HG03575 (cell line): Measurements from ENCODE around the gene APLP2.

ENCODE experiments used
- ATAC-seq: cut with Tn5 transposase; IDR thresholded peaks from one replicate; pipeline ENCODE4 v1.9.1; 2021; ENCODE audit not compliant: unreplicated experiment, insufficient number of reproducible peaks, low FRiP score; ENCODE audit errors: extremely low read depth

APLP2 gene

DNA sequence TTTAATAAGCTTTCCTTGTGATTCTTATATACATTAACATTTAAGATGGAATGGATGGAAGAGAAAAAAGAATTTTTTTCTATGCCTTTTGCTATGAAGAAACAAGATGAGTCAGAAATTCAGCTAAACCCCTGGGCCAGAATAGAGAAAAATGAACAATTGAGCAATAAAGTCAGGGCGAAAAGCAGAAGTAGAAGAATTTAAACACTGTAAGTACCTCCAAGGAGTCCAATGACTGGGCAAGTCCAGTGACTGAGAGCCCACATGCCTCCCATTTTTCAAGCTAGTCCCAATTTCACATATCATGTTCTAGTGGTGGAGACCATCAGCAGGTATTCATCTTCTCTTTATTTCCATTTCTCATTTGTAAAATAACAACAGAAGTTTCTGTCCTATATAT is 18.6 kb upstream of the APLP2 start:
- no peak for ATAC-seq

DNA sequence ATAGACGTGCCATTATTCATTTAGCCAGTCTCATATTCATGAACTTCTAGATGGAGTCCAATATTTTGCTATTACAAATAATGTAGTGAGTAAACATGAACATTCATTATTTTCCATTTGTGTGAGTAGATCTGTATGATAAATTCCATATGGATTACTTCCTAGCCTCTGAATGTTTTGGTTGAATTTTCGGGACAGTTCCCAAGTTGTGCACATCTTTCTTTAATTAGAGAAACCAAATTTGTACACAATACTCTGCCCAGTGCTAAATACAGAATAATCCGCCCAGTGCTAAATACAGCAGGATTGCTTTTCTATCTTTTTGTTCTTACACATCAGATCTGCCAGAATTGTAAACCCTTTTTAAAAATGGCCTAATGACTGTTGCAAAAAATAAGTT is 17.1 kb upstream of the APLP2 start:
- ATAC-seq, result no peak

DNA sequence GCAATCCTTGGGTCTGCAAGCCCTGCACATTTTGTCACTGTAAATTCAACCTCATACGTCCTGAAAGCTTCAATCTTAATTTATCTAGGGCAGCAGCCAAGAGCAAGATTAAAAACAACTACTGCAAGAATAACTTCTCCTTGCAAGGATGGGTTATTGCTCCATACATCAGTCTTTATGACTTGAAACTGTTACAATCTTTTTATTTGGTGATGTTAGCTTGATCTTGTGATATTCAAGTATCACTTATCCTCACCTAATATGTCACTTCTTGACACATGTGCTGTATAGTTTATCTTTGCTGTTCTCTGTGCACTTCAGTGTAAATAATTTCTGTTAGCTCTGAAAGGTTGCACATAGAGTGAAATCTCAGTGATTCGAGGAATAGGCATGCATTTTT is 14.7 kb upstream of the APLP2 start:
- no peak for ATAC-seq

DNA sequence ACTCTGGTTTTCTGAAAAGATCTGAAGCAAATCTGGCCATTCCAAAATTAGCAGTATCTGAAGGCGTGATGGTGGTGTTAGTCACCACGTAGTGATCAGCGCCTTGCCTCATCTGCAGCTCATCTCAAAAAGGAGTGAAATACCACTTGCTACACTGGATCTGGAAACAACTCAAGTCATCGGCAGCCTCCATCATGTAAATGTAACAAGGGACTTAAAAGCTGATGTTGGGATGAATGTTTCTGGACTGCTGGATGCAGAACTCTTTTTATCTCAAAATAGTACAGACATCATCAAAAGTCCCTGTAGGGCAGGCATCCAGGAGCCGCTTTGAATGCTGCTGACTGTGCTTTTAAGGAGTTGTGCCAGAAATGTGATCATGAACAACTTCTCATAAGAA is 14.1 kb upstream of the APLP2 start:
- ATAC-seq, result no peak

DNA sequence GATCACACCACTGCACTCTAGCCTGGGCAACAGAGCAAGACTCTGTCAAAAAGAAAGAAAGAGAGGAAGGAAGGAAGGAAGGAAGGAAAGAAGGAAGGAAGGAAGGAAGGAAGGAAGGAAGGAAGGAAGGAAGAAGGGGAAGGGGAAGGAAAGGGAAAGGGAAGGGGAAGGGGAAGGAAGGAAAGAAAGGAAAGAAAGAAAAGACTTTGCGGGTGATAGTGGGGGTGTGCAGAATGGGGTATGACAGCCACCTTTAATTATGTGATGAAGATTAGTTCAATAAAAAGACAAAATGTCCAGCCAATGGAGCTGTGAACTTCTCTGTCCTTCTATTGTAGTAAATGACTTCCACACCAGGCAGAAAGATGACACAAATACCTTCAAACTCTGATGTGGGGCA is 8.7 kb upstream of the APLP2 start:
- no peak for ATAC-seq

DNA sequence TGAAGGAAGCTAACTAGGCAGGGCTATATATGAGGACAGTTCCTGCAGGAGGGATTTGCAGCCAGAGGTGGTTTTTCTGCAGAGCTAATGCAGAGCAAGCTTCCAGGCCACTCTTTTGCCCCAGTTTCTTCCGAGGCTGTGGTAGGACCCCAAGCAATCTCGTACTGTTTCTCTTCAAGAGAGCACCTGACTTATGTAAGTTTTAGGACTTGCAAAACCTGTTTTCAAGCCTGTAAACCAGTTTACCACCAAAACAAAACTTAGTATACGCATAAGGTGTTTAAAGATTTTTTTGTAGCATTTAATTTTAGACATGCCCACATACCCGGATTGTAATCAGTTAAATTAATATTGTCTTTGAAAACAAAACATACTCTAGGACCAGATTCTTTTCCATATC is 7.7 kb upstream of the APLP2 start:
- no peak for ATAC-seq

DNA sequence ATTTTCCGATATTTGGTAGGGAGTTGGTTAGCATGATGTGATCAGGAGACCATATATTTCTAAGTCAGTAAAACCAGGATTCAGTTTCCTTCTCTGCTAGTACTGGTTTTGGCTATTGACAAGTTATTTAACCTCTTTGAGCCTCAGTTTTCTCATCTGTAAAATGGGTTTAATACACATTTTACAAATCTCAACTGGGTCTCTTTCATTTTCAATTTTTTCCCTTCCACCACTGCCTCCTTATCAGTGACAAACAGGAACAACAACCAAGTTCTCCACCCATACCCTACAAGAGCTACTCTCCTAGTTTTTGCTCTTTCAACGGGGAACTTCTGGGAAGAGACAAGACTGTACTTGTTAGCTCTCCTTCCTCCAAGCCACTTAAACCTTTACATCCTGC is 6.2 kb upstream of the APLP2 start:
- no peak for ATAC-seq

DNA sequence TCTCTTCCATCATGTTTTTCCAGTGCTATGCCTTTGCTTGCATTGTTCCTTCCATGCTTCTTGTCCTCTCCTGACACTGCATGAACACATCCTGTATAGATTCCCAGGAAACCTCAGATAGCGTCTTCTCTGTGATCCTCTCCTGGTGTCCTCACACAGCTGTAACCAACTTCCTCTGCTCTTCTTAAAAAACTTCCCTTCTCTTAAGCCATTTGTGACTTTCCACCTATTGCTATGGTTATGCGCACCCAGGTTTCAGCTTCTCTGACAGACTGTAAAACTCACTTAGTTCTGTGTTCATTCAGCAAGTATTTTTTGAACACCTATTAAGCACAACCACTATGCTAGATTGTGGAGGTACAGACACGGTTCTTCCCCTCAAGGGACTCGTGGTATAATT is 5.1 kb upstream of the APLP2 start:
- no peak for ATAC-seq

DNA sequence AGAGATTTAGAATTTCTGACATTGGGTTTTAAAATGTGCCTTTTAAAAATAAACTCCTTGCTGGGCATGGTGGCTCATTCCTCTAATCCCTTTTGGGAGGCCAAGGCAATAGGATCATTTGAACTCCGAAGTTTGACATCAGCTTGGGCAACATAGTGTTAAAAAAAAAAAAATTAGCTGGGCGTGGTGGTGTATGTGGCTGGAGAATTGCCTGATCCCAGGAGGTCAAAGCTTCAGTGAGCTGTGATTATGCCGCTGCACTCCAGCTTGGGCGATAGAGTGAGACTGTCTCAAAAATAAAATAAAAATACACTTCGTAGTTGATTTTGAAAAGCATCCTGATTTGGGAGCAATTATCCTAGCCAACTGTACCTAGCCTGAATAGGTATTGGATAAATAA is 3.4 kb upstream of the APLP2 start:
- no peak for ATAC-seq

DNA sequence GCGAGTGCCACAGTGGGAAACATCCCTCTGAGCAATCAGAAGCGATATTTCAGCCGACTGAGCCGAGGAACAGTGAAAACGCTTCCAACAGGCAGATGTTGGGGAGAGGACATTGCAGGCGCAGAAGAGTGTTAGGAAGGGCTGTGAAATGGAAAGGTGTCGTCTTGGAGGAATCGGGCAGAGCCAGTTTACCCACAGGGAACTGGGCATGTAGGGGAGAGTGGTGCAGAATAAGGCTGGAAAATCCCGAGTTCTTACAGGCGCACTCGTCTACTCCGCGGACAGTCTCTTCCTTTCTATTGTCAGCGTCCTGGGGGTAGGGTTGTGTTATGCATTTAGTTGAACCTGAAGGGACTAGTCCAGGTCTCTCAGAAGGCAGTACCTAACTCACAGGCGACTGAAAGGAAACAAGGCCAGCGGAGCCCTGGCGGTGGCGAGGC is 1.1 kb upstream of the APLP2 start:
- ATAC-seq, result no peak

DNA sequence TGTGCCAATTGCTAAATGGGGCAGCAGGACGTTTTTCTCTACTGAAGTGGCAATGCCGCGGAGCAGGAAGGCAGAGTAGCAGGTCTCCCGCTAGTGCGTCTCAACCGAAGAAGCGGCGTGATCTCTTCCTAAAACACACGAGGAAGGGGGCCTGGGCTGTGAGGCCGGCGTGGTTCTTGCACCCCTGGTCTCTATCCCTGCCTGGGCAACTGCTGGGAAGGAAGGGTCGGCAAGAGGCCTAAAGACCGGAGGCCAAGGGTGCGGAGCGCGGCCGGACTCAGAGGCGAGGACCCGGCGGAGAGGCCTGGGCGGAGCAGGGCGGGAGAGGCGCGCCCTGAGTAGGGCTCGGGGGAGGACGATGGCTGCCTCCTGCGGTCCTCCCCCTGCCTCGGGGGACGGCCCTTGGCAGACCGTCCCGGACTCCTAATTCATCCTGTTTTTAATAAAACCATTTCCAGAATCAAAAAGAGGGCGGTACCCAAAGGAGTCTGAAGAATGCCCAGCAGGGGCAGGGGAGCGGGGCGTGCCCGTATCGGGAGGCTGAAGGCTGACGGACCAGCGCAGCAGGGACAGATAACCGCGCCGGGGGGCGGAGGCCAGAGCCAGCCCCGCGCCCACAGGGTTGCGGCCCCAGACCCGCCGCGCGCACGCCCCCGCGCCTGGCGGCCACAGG is 572 bp upstream of the APLP2 start:
- peak; percentile 4 for ATAC-seq

DNA sequence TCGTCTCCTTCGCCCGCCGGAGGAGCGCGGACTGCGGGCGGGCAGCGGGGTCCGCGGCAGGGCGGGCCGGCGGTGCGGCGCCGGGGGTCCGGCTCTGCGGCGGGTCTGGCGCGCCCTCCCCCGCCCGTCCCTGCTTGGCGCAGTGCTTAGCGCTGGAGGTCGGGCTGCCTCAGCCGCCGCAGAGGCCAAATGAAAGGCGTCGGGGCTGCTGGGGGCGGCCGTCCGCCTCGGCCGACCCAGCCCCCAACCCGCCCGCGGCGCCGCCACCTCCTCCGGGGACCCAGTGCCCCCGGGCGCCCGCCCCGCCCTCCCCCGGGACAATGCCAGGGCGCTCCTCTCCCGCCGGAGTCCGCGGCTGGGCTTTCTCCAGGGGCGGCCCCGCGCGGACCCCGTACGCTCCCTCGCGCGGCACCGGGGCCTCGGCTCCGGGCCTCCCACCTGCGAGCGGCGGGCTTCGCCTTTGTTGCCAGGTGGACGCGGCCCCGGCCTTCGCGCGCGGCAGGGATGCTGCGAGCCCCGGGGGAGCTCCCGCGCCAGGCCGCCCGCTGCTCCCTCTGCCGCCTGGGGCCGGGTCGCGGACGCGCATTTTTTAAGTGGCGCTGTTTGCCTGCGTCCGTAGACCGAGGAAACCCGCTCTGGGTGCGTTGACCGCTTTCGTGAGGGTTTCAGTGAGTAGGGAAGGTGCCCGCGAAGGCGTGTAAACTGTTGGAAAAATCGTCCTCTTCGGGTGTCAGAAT is 583 bp downstream of the APLP2 start:
- ATAC-seq, result peak; percentile 7

DNA sequence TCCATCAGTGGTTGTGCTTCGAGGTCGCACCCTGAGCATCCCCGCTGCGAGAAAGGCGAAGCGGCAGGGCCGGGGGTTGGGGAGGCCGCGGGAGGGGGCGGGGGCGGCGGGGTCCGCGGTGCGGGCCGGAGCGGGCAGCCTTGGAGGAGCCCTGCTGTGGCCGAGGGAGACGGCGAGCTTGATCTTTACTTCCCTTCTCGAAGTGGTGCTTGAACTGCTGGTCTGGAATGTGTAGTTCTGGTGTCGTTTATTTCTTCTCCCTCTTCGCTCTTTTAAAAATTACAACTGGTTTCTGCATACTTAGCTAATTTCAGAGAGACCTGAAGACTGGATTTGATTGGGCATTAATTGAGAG is 1.1 kb downstream of the APLP2 start:
- no peak for ATAC-seq

DNA sequence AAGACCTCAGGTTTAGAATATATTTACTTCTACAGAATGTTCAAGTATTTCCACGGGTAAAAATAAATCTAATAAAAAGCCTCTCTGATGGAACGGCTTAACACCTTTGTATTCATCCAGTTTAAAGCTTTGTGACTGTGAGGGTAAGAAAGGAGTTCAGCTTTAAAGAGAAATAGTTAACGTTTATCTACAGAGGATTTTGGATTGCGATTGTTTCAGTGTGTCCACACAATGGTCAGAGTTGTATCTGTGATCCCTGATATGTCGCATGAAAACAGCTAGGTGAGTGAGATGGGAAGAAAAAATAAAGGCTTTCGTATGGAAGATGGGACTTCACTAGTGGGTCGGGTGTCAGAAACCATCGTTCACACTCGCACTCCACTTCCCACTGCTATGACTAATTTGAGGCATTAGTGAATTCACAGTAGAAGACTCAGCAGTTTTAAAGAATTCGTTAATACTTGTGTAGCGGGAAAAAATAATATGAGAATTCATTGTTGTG is 1.6 kb downstream of the APLP2 start:
- ATAC-seq, result no peak

DNA sequence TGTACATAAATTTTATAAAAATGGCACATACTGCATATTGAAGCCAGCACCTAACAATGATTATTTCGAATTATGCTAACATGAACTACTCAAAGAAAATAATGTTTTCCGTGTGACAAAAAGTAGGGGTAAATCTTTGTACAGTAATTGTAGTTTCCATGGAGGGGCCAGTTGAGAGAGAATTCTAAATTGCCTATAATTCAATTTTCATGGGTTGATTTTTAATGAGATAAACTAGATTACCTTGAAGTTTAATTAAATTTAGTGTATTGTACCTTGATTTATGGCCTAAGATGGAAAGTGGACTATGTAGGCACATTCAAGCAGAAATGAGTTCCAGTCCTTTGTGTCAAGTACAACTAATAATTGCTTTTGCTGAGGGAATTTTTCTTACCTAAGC is 5.0 kb downstream of the APLP2 start:
- ATAC-seq, result no peak

DNA sequence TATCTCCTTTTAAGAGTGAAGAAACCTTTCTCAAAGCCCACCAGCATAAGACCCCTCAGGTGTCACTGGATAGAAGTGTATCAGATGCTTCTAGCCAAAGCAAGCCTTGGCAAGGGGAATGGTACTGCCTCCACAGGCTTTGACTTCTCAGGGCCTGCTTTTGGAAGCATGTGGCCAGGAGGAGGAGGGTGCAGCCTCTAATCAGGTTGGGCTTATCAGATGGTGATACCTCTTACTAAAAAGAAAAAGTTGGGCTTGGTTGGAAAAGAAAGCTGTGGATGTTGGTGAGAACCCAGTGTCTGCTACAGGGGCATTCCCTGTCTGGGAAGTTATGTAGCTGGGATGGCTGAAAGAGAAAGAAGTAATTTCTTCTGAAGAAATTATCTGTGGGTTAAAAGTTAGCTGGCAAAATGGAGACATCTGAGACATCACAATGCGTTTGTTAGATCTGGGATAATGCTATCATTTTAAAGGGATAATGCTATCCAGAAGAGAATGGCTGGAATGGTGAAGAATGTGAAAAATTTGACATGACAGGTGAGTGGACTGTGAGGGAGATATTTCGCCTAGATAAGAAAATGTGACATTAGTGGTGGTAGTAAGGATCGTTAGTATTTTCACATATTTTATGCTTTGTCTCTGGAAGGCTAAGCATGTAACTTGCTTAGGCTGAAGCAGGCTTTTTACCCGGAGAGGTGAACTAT is 7.2 kb downstream of the APLP2 start:
- ATAC-seq, result no peak

DNA sequence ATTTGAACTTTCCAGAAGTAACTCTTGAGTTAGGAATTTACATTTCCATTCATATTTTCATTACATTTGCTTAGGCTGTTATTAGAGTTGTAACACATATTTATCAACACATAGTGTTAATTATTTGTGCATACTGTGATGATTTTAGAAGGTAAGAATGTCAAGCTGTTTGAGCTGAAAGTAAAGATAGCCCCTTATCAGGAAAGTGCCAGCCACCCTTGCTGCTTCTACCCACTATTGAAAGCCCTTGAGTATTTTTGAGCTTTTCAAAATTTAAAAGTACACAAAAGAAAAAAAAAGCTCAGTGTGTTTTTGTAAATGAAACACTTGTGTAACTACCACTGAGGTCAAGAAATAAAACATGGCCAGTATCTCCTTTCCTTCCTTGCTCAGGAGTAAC is 8.0 kb downstream of the APLP2 start:
- no peak for ATAC-seq

DNA sequence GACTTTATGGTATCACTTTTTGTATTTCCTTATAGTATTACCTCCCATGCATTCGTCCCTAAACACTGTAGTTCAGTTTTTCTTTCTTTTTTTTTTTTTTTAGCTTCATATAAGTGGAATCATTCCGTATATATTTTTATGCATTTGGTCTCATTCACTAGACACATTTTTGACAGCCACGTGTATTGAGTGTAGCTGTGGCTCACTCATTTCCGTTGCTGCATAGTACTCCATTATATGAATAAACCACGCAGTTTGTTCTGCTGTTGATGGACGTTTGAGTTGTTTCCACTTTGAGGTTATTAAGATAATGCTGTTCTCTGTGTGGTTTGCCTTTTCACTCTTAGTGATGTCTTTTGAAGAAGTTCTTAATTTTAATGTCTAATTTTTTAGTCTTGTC is 8.4 kb downstream of the APLP2 start:
- ATAC-seq, result no peak

DNA sequence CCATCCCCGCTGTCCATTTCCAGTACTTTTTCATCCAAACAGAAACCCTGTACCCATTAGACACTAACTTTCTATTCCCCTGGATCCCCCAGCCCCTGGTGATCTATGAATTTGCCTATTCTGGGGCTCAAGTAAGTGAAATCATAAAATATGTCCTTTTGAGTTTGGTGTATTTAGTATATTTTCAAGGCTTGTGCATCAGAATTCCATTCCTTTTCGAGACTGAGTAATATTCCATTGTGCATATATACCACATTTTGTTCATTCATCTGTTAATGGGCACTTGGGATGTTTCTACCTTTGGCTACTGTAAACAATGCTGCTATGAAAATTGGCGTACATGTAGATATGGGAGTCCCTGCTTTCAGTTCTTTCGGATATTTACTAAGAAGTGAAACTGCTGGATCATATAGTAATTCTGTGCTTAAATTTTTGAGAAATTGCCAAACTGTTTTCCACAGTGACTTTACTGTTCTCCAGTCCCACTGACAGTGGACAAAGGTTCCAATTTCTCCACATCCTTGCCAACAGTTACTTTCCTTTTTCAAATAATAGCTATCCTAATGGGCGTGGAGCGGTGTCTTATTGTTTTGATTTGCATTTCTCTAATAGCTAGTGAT is 16.1 kb downstream of the APLP2 start:
- ATAC-seq, result no peak

DNA sequence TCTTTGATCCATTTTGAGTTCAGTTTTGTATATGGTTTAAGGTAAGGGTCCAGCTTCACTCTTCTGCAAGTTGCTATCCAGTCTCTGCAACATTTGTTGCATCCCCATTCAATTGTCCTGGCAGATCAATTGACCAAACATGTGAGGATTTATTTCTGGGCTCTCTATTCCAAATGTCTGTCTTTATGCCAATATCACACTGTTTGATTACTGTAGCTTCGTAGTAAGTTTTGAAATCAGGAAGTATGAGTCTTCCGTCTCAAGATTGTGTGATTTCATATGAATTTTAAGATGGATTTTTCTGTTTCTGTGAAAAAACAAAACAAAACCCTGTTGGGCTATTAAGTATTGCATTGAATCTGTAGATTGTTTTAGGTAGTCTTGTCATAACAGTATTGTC is 17.0 kb downstream of the APLP2 start:
- no peak for ATAC-seq
